ENCODE results near the gene GPR171.

The GPR171 gene

DNA sequence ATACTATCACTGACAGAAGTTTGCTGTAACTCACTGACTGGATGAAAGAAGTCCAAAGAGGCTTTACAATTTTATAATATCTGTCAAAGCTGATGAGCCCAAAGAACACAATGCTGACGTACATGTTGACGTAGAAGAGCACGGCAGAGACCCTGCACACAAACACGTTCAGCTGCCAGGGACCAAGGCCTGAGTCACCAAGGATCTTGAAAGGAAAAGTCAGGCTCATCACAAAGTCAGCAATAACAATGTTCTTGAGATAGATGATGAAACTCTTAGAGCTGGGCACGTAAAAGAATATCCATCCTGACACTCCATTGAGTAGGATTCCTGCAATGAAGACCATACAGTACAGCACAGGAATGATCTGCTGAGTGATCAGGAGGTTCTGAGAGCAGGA lies 10.9 kb upstream of the GPR171 start:
- DNase-seq (no peak), ATAC-seq (no peak)

DNA sequence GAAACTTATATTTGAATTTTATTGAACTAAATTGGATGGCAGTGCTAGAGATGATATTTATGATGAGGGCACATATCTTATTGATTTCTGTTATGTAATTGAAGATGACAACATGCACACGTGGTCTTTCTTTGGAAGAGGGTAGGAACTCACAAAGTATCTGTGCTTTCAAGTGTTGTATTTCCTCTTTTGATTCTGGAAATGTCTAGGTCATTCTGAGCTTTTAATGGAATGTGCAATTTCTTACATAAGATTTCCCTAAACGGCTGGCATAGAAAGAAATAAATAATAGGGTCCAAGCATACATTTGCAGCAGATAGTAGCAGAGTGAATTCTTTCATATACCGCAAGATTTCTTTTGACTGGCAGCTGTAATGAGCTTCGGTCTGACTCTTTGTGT lies 10.1 kb upstream of the GPR171 start:
- ATAC-seq = no peak
- no peak for DNase-seq

DNA sequence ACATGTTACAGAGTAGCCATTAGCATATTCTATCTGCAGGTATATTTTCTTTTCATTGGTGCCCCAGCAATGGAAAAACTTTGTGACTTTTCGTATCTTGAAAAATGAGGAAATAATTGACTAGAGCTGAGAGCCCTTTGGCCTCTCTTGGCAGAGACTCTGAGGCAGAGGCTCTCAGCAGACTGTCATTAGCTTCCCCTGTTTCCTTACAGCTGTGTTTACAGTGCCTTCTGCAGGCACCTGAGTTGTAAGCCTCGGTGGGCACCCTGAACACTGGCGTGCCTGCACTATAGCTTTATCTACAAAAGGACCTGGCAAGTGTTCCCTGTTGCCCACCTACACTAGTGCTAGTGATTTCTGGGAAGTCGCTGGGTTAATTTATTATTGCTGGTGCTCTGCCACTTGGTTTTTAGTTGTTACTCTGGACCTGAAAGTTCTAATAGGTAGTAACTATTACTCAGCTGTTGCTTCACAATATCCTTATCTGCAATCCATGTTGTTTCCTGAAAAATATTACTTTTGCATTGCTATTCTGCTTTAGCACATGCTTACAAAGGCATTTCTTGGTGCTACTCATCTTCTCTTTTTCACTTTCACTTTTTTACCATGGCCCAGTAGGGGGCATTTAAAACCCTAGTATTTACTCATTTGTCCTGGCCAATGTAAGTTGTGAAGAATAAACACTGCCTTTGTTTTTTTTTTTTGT lies 7.8 kb upstream of the GPR171 start:
- no peak for DNase-seq
- ATAC-seq = no peak

DNA sequence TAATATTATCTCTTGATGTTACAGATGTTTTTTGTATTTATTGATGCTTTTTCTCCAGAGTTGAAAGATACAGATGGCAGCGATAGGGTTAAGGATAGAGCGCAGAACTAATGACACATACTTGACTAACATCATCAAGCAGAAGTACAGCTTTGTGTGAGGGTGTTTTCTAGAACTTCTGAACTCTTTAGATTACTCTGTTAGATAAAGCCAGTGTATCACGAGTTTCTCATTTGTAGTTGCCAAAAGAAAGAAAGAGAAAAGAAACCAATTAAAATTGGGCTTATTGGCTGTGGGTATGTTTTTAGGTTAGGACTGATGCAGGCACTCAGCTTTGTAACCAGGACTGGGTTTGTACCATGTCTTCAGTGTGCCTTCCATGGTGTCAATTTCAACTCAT lies 6.6 kb upstream of the GPR171 start:
- ATAC-seq (peak; percentile 50), DNase-seq (no peak)

DNA sequence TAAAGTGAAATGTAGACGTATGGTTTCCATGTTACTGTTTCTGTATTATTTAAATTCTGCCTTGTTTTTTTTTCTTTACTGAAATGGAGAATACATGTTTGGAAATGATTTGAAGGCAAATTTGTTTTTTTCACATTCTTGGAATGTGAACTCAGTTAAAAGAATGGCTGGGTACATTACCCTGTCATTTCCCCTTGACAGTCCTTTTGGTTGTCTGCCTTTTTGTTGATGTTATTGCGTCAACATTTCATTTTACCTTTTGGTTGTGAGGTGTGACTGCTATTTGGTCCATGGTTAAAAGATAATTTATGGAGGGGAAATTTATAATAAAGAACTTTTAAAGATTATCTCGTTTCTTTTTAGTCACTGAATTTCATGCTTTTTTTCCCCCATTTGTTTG lies 3.2 kb upstream of the GPR171 start:
- ATAC-seq = no peak
- no peak for DNase-seq

DNA sequence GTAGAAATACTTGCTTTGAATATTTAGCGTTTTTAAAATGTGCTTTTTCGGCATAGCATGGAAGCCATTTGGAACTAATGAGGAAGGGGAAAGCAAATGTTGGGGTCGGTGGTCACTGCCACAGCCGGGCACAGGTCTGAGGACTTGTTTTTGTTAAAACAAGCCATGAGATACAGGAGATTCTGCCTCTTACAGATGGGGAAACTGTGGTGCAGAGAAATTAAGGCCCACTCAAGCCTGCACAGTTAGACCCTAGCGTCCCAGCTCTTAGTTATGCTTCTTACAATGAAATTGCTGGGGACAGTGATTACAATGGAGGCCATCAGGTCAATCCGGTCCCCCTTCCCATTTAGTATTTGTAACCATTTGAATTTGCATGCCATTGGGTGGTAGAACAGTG lies 2.5 kb upstream of the GPR171 start:
- DNase-seq = no peak
- no peak for ATAC-seq

DNA sequence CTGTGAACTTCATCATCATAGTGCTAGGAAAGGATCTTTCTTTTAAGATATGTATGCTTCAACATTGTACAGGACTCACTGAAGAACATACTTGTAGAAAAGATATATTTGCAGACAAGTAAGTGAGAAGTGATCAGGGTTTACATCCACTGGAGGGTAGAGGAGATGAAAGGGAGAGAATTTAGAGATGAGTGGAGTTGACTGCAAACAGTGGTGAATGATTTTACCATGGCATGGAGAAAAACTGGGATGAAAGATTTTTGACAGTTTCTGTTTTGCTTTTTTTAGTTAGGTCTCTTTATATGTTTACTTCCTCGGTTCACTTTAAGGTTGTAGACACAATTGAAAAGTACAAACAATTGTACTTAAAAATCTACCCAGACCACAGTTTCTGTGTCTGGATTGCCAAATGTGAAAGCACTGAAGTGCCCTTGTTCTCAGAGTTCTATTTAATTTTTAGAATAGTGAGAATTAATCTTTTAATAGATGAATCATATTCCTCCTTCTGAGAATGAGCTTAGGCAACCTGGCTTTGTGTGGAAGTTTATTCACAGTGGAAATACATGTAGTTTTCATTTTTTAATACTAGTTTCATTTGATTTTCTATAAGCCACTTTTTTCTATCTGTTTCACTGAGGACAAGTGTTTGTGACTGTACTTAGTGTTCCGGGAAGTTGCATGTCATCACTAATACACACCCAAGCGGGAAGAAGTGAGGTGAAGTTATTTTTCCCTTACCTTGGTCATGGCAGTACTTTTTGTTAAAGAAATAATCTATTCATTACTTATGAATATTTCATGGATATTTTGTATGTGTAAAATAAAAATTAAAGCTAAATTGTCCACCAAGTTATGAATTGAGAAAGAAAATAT lies 1.8 kb upstream of the GPR171 start:
- ATAC-seq = peak; percentile 31
- DNase-seq = no peak

DNA sequence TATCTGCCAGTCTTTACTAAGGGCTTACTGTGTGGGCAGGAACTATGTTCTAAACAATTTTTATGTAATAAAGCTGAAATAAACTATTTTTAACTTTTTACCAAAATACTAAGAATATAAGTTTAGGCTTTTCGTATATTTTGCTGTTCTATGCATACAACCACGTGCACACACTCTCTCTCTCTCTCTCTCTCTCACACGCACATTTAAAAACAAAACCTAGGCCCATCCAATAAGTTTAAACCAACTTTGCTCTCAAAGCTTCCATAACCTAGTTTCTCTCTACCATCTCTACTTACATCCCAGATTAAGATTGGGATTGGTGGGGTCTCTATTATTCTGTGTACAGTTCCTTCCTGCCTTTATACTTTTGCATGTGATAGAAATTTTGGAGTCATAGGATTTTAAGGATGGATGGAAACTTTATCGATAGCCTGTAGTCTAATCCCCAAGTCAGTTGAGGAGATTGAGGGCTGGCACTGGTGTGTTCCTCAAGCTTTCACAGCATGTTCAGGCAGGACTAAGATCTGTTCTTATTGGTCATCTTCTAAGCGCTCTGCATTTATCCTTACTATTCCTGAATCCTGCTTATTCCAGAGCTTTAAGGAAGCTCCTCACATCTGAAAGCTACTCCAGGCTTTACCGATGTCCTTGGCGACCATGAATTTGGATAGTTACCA lies 1.8 kb downstream of the GPR171 start:
- no peak for DNase-seq
- ATAC-seq = no peak

DNA sequence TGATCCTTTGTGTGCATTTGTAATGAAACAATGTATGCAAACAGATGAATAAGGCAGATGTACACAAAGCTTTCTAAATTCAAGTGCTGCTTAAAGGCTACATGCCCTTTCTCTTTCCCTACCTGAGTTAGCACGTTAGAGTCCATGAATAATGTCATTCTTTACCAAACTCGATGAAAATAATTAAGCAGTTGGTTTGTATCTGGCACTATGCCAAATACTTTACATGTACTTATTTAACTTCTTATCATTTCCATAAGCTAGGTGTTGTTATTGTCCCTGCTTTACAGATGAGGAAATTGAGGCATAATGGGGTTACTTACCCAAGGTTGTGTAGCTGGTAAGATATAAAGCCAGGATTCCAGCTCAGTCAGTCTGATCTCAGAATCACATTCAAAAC lies 2.4 kb downstream of the GPR171 start:
- no peak for ATAC-seq
- no peak for DNase-seq

DNA sequence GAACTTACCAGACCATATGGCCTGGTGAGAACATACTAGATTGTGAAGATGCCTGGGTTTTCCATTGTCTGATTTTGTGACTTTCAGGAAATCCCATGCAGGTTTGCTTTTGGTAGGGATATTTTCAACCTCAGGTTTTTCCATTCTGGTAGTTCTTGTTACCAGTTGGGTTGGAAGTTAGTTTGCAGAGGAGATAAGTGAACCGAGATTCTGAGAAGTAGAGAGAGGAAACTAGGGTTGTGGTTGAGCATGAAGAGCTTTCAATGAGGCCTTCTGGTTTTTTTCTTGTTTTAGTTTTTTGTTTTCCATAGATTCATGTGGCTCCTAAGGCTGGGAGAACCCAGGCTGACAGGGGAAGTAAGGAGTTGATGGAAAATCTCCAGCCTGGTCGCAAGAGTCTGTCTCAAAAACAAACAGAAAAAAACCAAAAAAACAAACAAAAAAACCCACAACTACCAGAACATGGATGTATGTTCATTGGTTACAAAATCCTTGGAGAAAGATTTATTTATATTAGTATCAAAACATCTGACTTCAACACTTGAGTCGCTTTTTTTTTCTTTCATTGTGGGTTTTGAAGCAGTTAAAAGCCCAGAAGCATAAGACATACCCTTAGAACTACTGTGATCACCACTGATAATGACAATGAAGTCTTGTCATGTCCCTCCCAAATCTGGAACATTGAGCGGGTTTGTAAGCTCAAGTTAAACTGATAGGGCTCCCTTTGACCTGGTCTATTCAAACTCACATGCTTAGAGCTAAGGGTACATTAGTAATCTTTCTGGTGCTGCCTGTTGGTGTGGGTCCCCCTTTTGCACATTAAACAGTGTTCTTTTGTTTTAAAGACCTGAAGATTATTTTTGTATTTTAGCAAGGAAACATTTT lies 3.2 kb downstream of the GPR171 start:
- DNase-seq (no peak), ATAC-seq (peak; percentile 24)

DNA sequence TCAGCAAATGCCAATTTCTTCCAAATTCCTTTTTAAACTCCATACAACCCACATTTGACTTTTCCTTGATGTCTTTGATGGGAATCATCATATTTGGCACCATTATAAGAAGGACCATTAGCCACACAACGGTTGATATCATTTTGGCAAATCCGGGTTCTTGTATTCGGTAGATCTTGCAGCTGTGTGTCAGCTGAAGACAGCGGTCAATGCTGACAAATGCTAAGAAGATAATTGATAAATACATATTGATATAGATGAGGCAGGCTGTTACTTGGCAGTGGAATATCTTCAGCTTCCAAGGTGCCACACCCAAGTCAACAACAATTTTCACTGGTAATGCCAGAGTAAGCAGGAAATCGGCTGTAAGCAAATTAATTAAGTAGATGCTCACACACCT lies 4.2 kb downstream of the GPR171 start:
- ATAC-seq (no peak), DNase-seq (no peak)

DNA sequence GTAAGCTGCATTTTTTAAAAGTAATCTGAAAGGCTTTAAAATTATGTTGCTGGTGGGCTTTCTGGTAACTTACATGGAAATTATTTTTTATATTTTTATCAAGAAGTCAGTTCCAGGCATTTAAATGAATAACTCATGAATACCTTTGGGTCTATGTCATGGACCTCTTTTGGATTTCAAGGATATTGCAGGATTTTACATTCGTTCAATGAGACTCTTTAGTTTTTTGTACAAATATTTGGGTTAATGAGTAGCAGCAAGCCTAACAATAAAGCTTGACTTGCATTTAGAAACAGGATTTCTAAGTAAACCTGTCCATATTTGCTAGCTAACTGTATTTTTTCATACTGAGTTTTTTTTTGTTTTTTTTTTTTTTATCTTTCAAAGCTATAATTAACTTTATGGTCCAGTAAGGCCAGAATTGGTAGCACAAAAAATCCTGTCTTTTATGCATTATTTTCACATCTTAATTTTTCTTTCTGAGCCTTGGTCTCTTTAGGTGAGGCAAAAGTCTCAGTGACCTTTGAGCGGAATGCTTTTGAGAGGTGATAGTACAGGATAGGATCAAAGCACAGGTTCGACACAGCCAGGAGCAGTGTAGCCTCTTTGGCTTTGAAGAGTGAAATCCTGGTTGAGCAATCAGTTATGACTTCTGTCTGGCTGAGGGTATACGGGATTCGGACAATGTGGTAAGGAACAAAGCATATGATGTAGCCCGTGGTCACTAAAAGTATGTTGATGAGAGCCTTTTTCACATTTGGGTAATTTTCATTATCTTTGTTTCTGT lies 4.8 kb downstream of the GPR171 start:
- DNase-seq (no peak), ATAC-seq (no peak)

DNA sequence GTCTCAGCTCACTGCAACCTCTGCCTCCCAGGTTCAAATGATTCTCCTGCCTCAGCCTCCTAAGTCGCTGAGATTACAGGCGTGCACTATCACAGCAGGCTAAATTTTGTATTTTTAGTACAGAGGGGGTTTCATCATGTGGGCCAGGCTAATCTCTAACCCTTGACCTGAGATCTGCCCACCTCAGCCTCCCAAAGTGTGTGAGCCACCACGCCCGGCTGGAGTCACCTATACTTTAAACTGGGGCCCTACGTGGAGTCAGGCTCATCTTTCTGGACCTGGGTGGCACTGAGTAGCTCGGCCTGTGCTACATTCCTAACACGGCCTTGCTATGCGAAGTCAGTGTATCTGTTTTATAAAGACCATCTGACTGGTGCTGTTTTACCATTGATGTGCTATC lies 5.8 kb downstream of the GPR171 start:
- ATAC-seq (no peak), DNase-seq (no peak)

DNA sequence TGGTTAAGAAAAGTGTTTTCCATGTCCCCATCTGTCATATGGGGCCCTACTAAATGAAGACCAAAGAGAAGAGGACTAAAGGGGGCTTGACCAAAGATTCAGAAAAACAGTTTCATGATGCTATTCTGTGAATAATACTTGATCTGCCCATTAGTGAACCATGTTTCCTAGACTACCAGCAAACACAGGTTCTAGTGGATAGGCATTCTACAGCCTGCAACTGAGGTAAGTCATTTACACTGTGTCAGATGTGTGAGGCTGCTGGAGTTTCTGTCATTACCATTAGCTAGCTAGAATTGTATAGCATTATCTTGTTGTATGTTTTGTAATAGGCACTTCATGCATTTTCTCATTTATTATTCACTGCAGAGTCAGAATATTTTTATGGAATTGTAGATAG lies 6.6 kb downstream of the GPR171 start:
- DNase-seq (no peak), ATAC-seq (peak; percentile 55)

DNA sequence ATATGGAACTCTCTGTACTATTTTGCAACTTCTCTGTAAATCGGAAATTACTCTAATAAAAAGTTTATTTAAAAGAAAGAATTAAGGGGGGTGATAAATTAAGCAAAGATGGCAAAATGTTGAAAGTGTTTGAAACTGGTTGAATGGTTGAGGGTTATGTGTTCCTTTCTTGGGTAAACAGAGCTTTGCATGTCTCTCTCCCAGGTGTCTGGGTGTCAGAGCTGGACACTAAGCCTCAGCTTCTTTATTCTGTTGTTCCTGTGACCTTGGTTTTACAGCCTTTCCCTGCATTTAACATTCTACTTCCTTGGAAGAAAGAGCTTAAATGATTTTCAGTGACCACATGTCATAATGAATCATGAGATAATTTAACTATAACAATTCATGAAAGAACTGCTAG lies 7.2 kb downstream of the GPR171 start:
- DNase-seq (no peak), ATAC-seq (no peak)

DNA sequence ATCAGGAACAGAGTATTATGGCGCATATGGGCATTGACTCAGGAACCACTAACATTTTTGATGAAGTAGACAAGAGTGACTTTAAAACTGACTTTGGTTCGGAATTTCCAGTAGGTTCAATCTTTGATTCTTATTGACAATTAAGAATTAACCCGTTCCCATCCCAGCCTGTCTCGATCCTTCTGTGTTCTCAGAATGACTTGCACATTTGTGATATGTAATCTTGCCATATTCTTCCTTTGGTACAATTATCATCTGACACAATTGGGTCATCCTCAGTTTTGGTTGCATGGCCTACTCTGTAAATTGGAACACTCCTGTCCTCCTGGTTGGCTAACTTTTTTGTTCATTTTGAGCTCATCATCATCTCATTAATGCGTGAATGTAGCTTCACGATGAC lies 10.5 kb downstream of the GPR171 start:
- ATAC-seq = no peak
- no peak for DNase-seq

DNA sequence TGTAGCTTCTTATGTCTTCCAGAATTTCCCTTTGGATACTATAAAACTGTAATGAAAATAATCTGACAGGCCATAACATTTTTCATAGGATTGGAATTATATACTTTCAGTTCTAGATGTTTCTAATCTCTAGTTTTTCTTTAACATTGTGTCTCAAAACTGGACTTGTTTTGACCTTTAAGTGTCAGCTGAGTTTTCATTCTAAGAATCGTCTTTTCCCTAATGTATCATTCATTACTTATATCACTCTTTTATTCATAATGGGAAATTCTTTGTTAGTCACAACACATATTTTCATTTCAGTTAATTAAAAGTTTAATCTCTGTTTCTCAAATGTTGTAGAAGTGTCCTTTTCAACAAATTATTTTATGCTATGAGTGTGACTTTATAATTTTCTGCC lies 11.9 kb downstream of the GPR171 start:
- DNase-seq (no peak), ATAC-seq (peak; percentile 20)

DNA sequence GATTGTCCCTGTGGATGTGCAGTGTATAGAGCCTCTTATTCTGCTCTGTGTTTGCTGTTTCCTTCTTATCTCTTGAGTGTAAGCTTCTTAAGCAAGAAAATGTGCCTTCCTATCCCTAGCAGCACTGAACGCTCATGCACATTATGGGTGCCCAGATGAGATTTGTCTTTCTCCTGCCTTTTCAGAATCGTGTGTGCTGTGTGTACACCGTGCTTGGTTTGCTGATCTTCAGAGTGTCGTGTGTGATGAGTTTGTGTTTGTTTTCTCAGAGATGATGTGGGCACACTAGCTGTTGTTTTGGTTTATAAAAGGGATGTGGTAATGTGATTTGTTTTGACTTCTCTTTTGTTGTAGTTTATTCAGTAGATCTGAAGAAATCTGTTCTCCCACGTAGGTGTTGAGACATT lies 19.7 kb downstream of the GPR171 start:
- ATAC-seq (peak; percentile 26), DNase-seq (no peak)

DNA sequence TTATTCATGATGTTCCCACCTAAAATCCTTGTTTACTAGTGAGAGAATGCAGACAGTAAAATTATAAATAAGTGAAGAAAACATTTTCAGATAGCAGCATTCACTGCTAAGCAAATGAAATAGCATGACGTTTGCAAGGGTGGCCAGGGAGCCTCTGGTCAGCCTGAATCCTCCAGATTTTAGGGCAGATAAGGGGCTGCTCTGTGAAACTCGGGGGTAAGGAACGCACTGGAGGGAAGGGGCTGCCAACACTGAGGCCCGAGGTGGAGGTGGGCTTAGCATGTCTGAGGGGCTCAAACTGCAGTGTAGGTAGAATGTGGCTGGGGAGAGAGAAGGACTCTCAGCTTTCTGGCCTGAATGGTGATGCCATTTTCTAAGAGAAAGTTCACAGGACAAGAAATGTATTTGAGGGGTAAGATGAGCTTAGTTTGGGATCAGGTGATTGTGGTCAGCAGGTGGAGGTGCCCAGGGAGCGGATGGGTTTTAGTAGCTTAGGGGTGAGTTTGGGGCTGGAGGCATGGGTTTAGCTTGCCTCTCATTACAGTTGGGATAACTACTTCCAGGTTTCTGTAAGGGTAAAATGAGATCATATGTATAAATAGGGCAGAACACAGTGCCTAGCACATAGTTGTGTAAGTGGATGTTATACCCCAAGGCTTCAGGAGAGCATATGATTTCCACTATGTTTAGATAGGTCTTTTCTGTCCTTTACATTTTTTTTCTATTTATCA lies 20.5 kb downstream of the GPR171 start:
- no peak for ATAC-seq
- no peak for DNase-seq

DNA sequence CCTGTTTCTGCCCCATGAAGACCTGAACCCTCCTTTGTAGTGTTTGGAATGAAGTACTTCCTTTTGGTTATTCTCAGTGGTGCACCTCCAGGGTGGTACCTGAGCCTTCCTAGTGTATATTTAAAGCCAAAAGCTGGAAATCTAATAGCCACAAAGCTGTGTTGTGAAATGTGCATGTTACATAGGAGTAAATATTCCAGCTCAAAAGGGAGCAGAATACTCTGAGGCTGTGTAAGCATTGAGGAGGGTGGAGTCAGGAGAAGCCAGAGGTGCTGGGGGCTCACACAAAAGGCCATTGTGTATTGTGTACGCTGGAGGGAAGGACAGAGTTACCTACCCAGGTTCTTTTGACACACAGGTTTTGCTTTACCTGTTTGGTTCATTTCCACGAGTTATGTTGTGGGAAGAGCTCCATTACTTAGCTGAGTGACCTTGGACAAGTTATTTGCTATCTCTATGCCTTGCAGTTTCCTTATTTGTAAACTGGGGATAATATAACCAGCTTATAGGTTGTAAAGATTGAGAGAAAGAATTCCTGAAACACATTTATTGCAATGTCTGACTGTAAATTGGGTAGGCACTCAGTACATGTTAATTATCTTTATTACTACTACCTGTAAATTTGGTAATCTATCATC lies 24.7 kb downstream of the GPR171 start:
- DNase-seq (no peak), ATAC-seq (no peak)
